Skeletal muscle tissue (tissue), 4 donors: ENCODE results near the gene SMIM9. TPM values are rescaled to one million over a fixed set of nuclear protein-coding genes. Genes with fewer than 3 reads are reported as not detected.
"Not testable (repeated sequence)": the region's sequence is repeated elsewhere in the genome, so short reads cannot be mapped to it uniquely, and the experiment has no call there.

Experiments
- H3K27ac ChIP-seq: one replicate; pipeline ENCODE4 v1.7.0; 2013; ENCODE audit warnings: mild to moderate bottlenecking, low read depth, low read length, inconsistent platforms
- H3K27me3 ChIP-seq, 3 donors: one replicate each; pipeline ENCODE4 v1.7.0; 2013; ENCODE audit warnings: low read length in 3 of 3; ENCODE audit not compliant: control insufficient read depth in 3 of 3, insufficient read depth in 3 of 3
- H3K36me3 ChIP-seq, 3 donors: one replicate each; pipeline ENCODE4 v1.7.0; 2013; ENCODE audit warnings: low read length in 3 of 3; ENCODE audit not compliant: control insufficient read depth in 3 of 3, insufficient read depth in 3 of 3
- H3K4me1 ChIP-seq, 3 donors: one replicate each; pipeline ENCODE4 v1.7.0; 2013; ENCODE audit warnings: low read length in 3 of 3, mild to moderate bottlenecking in 3 of 3; ENCODE audit not compliant: control insufficient read depth in 3 of 3, insufficient read depth in 3 of 3
- H3K4me3 ChIP-seq, 3 donors: one replicate each; pipeline ENCODE4 v1.7.0; 2013; ENCODE audit warnings: low read length in 3 of 3
- H3K9ac ChIP-seq, 3 donors: one replicate each; pipeline ENCODE4 v1.7.0; 2013; ENCODE audit warnings: low read length in 3 of 3, mild to moderate bottlenecking in 3 of 3, moderate library complexity in 2 of 3, low read depth in 1 of 3
- H3K9me3 ChIP-seq, 3 donors: one replicate each; pipeline ENCODE4 v1.7.0; 2013; ENCODE audit warnings: low read length in 3 of 3; ENCODE audit not compliant: control insufficient read depth in 3 of 3
- total RNA-seq: library from RNA; depleted of rRNA; stranded (reverse); fragments of >200 nt; gene quantifications from one replicate; pipeline ENCODE4 v1.2.3, GENCODE V29; 2014
- donor health status: Osteomylitis.

The SMIM9 gene
- total RNA-seq, 1 donor from 2014 or later, result not detected

DNA sequence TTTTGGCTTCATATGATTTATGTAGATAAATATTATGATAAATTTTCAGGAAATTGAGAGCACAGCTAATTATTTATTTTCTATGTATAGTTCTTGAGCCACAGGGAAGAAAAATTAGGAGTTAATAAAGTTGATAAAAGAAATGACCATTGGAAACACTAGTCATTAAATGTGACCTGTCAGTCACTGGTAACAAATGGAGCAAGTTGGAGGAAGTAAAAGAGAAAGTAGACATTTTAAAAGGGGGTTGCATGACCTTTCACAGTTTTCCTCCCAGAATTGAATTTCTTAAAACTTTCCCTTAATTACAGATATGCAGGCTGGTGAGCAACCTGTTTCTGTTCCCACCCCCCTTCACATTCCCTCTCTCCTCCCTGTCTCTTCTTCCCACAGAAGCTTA lies 5.3 kb downstream of the SMIM9 start:
- no peak overlapping the region for H3K9ac ChIP-seq
- no peaks in the 10 kb centered on the region for H3K27me3 ChIP-seq
- no peaks in the 10 kb centered on the region for H3K36me3 ChIP-seq
- H3K4me1 ChIP-seq, result no peaks in the 10 kb centered on the region
- H3K9me3 ChIP-seq, result no peaks in the 10 kb centered on the region
- H3K4me3 ChIP-seq, result no peak overlapping the region
- H3K27ac ChIP-seq, result no peak overlapping the region

DNA sequence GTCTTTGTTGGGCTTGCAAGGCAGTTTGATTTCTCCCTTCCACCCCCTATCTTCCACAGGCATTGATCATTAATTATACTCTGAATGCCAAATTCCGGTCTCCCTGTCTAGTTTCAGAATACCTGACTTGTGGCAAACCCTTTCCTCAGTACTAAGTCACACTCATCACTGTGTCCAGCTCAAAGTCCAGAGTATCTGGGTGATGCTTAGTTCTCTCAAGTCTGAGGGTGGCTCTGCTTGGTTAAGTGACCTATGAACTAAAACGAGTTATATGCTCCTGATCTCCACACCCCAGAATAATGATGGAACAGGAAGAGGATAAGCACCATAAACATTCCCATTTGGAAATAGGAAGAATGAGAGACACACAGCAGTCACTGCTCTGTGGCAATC lies 6.5 kb downstream of the SMIM9 start:
- Histone ChIP-seq H3K4me3 (no peak overlapping the region), H3K4me1 (no peaks in the 10 kb centered on the region), H3K36me3 (no peaks in the 10 kb centered on the region), H3K9me3 (no peaks in the 10 kb centered on the region), H3K9ac (no peak overlapping the region), H3K27me3 (no peaks in the 10 kb centered on the region), H3K27ac (no peak overlapping the region)

DNA sequence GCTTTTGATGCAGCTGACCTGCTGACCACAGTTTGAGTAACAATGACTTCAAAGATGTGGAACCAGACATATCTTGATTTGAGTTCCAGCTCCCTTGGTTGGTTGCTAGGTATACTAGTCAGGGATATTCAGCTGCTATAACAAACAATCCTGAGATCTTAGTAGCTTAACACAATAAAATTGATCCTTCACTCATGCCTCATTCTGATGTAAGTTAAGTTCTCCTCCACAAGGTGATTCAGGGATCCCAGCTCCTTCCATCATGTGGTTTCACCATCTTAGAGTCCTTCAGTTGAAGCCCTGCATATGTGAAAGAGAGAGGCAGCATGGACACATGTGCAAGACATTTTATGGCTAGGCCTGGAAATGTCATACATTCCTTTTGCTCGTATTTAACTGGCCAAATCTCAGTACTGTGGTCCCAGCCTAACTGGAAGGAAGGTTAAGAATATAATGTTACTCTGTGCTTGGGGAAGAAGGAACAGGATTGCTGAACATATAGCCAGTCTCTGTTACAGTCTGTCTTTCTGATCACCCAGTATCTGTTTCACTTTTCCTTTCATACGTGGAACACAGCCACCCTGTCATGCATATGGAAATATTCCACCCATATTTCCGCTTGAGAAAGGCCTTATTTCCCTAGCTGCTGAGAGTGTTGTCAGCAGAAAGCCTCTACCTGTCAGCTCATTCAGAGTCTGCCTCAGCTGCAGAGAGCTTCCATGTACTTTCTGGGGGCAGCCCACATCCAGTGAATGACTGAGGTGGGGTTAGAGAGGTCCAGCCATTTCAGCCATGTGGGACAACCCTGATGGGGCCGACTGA lies 7.1 kb downstream of the SMIM9 start:
- H3K9me3 ChIP-seq, result no peaks in the 10 kb centered on the region
- no peaks in the 10 kb centered on the region for H3K27me3 ChIP-seq
- no peak overlapping the region for H3K9ac ChIP-seq
- no peaks in the 10 kb centered on the region for H3K4me1 ChIP-seq
- H3K36me3 ChIP-seq, result no peaks in the 10 kb centered on the region
- H3K4me3 ChIP-seq, result no peak overlapping the region
- no peak overlapping the region for H3K27ac ChIP-seq

DNA sequence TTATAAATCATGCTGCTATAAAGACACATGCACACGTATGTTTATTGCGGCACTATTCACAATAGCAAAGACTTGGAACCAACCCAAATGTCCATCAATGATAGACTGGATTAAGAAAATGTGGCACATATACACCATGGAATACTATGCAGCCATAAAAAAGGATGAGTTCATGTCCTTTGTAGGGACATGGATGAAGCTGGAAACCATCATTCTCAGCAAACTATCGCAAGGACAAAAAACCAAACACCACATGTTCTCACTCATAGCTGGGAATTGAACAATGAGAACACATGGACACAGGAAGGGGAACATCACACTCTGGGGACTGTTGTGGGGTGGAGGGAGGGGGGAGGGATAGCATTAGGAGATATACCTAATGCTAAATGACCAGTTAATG lies 8.9 kb downstream of the SMIM9 start:
- not testable (repeated sequence) for H3K27ac ChIP-seq, H3K4me3 ChIP-seq, H3K4me1 ChIP-seq, H3K27me3 ChIP-seq, H3K36me3 ChIP-seq, H3K9me3 ChIP-seq, H3K9ac ChIP-seq

DNA sequence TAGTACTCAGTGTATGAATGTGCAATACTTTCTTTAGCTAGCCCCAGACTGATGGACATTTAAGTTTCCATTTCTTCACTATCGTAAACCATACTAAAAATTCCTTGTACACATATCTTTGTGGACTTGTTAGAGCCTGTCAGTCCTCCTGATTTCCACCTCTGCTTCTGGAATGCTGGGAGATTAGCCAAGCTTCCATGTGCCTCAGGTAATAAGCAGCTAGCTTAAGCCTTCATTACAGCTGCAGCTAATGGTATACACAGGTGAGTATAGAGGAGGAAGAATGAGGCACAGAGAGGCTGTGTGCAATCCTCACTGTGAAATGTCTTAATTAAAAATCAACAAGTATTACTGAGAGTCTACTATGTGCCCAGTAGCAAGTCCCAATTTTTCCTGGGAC lies 9.8 kb downstream of the SMIM9 start:
- no peak overlapping the region for H3K4me3 ChIP-seq
- H3K9ac ChIP-seq, result no peak overlapping the region
- H3K4me1 ChIP-seq, result no peaks in the 10 kb centered on the region
- H3K9me3 ChIP-seq, result no peaks in the 10 kb centered on the region
- H3K36me3 ChIP-seq, result no peaks in the 10 kb centered on the region
- no peaks in the 10 kb centered on the region for H3K27me3 ChIP-seq
- no peak overlapping the region for H3K27ac ChIP-seq

DNA sequence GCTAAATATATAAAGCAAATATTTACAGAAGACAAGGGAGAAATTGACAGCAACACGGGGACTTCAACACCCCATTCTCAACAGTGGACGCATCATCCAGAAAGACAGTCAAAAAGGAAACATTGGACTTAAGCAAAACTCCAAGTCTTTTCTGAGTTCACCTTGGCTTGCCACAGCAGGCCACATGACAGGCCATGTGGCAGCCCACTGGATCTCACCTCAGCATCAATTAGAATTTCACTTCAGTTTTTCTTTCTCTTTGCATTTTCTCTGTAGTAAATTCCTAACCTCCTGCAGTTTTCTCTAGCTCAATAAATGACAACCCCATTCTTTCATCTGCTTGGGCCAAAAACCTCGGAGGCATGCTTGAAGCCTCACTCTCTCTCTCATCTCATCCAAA lies 12.4 kb downstream of the SMIM9 start:
- no peak overlapping the region for H3K27ac ChIP-seq

DNA sequence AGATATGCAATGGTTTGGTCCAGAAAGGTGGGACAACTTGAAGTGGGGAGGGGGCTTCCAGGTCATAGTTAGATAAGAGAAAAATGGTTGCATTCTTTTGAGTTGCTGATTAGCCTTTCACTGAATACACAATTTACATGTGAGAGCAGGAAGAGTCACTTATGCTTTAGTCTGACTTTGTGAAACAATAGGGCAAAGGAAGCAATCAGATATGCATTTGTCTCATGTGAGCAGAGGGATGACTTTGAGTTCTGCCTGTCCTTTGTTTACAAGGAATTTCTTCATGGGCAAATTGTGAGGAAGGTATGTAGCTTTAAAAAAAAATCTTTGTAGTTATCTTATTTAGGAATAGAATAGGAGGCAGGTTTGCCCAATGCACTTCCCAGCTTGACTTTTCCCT lies 12.9 kb downstream of the SMIM9 start:
- Histone ChIP-seq H3K27me3 (no peaks in the 10 kb centered on the region), H3K4me3 (no peak overlapping the region), H3K9ac (no peak overlapping the region), H3K27ac (no peak overlapping the region), H3K36me3 (no peaks in the 10 kb centered on the region), H3K4me1 (no peaks in the 10 kb centered on the region), H3K9me3 (no peaks in the 10 kb centered on the region)

More for the DNA sequence above, 12.4 kb downstream of the SMIM9 start:
- Histone ChIP-seq H3K36me3 (no peaks in the 10 kb centered on the region), H3K4me3 (no peak overlapping the region), H3K4me1 (no peaks in the 10 kb centered on the region), H3K27me3 (no peaks in the 10 kb centered on the region), H3K9me3 (no peaks in the 10 kb centered on the region), H3K9ac (no peak overlapping the region)

DNA sequence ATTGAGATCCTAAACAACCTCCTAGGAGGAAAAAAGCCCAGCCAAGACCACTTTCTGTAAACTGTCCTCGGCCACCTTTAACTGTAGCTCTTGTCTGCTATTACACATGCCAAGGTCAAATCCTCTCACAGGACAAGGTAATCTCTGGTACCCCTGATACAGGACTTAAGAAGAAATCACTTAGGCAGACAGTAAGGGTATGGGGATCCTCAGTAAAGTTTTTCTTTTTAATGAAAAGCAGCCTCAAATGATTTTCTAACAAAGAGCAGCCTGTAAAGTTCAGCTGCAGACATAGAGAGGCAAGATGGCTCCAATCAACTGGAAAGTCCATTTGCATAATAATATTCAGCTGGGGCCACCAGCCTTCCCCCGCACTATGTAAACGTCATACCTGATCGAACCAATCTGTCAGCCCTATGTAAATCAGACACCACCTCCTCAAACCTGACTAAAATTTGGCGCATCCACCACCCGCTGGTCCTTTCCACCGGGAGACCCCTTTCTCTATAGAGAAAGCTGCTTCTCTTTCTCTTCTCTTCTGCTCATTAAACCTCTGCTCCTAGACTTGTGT lies 14.6 kb downstream of the SMIM9 start:
- no peak overlapping the region for H3K4me3 ChIP-seq
- no peaks in the 10 kb centered on the region for H3K9me3 ChIP-seq
- H3K4me1 ChIP-seq, result no peaks in the 10 kb centered on the region
- H3K27ac ChIP-seq, result no peak overlapping the region
- H3K36me3 ChIP-seq, result no peaks in the 10 kb centered on the region
- no peak overlapping the region for H3K9ac ChIP-seq
- H3K27me3 ChIP-seq, result no peaks in the 10 kb centered on the region

DNA sequence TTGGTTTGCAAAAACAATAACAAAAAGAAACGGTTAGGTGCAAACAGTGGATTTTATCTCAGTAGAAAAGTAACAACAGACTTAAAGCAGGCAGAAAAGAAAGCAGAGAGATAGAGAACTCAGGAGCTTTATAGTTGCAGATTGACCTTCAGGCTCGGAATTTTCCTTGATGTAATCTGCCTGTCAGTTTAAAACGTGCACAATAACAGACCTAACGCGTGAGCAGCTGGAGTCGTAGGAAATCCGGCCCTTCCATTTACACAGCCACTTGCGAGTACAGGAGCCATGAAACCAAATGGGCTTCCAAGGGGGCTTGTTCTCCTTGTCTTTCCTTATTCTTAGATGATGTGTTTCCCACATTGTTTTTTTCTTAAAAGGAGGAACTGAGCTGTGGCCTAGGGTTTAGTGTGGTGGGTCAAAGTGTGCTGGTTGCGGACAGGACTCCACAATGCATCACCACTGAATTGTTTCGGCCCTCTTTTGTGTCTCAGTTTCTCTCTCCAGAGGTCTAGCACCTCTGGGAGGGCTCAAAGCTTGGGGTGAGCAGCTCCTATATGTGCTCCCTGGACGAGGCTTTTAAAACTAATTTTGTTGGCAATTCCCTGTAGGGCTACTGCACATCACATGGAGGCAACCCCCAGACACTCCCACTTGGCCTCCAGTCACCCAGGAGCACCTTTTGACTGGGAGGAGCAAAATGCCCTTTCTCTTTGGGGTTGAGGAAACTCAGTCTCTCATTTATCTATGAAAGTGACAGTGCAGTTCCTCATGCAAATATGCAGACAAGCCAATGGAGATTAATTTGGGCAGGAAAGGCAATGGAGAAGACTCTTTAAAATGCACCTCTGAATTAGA lies 15.3 kb downstream of the SMIM9 start:
- no peak overlapping the region for H3K4me3 ChIP-seq
- no peaks in the 10 kb centered on the region for H3K4me1 ChIP-seq
- H3K9ac ChIP-seq, result no peak overlapping the region
- no peaks in the 10 kb centered on the region for H3K27me3 ChIP-seq
- H3K36me3 ChIP-seq, result no peaks in the 10 kb centered on the region
- H3K9me3 ChIP-seq, result no peaks in the 10 kb centered on the region
- H3K27ac ChIP-seq, result no peak overlapping the region

DNA sequence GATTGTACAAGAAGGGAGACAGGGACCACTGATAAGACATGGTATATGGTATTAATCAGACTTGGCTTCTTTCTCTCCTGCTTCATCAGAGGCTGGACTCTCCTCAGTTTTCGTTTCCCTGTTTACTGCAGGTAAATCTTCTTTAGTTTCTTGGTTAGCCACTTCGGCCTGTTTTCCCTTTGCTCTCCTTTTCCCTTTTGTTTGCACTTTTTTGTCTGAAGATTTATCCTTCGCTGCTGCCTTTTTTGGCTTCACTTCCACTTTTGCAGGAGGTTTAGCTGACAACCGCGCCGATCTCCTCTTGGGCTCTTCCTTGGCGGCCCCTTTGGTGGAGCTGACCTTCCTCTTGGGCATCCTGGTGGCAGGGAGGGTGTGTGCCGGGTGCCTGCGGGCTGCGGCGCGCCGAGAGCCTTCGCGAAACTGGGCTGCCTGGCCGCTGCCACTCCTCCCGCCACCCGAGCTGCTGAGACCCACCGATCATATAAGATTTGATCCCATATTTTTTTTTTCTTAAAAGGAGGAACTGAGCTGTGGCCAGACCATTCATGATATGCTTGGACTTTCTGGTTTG lies 17.3 kb downstream of the SMIM9 start:
- not testable (repeated sequence) for H3K4me1 ChIP-seq, H3K9ac ChIP-seq, H3K27me3 ChIP-seq, H3K27ac ChIP-seq, H3K36me3 ChIP-seq, H3K4me3 ChIP-seq, H3K9me3 ChIP-seq
